CD4-positive, alpha-beta T cell (primary cell): ENCODE data around the gene TIMM50. TPM values are rescaled to one million over a fixed set of nuclear protein-coding genes. Genes with fewer than 3 reads are reported as not detected.

ENCODE experiments used
- ATAC-seq: fragments of 200-7000 bp; cut with Tn5 transposase; one replicate; pipeline ENCODE4 v1.10.0; 2022; ENCODE audit warnings: mild to moderate bottlenecking; ENCODE audit not compliant: poor library complexity
- CTCF ChIA-PET: fragments of 350-600 bp; sonication (Branson Sonifier 250); formaldehyde crosslinking; loops from one replicate; lab custom pipeline; 2021; ENCODE audit warnings: antibody characterized with exemption, inconsistent platforms; lab: Charles Lee
- POLR2A ChIA-PET: fragments of 350-600 bp; sonication (Branson Sonifier 250); formaldehyde crosslinking; loops from one replicate; lab custom pipeline; 2021; ENCODE audit warnings: antibody characterized with exemption, inconsistent platforms; lab: Charles Lee
- DNase-seq, 14 experiments: peaks; one replicate each; pipeline ENCODE4 v3.0.0-alpha.2; 2013 to 2020; ENCODE audit warnings: mixed read lengths in 2 of 14
- H3K27ac ChIP-seq, 2 donors: one replicate each; pipeline versions ENCODE4 v1.5.1 to v1.7.0; 2013; ENCODE audit warnings: low read length in 2 of 2, low read depth in 1 of 2, mild to moderate bottlenecking in 1 of 2
- H3K27me3 ChIP-seq, 2 experiments: 1 replicate in 1 of 2; 2 replicates in 1 of 2; pipeline versions ENCODE4 v1.6.1 to v1.7.0; 2013; ENCODE audit warnings: low read length in 2 of 2, control low read depth in 1 of 2, mild to moderate bottlenecking in 1 of 2, moderate library complexity in 1 of 2; ENCODE audit not compliant: insufficient read depth in 2 of 2, control insufficient read depth in 1 of 2
- H3K36me3 ChIP-seq: one replicate; pipeline ENCODE4 v1.6.1; 2013; ENCODE audit warnings: low read length, control low read depth; ENCODE audit not compliant: insufficient read depth
- H3K4me1 ChIP-seq: one replicate; pipeline ENCODE4 v1.6.1; 2013; ENCODE audit warnings: low read length, control low read depth; ENCODE audit not compliant: insufficient read depth
- H3K4me3 ChIP-seq: one replicate; pipeline ENCODE4 v1.5.1; 2013; ENCODE audit warnings: mild to moderate bottlenecking, low read length, moderate library complexity
- H3K9me3 ChIP-seq, 2 experiments: 1 replicate in 1 of 2; 2 replicates in 1 of 2; pipeline versions ENCODE4 v1.6.1 to v1.7.0; 2013; ENCODE audit warnings: low read length in 2 of 2, mild to moderate bottlenecking in 2 of 2, control low read depth in 1 of 2, moderate library complexity in 1 of 2; ENCODE audit not compliant: control insufficient read depth in 1 of 2, insufficient read depth in 1 of 2
- H3K27ac Mint-ChIP-seq: one replicate; pipeline ENCODE4 v1.8.0; 2020; ENCODE audit warnings: mixed read lengths
- H3K27me3 Mint-ChIP-seq: one replicate; pipeline ENCODE4 v1.8.0; 2021; ENCODE audit warnings: mixed read lengths
- H3K36me3 Mint-ChIP-seq: one replicate; pipeline ENCODE4 v1.8.0; 2021; ENCODE audit warnings: low read depth, mixed read lengths
- H3K4me1 Mint-ChIP-seq: one replicate; pipeline ENCODE4 v1.8.0; 2021; ENCODE audit warnings: low read depth, mixed read lengths
- H3K4me3 Mint-ChIP-seq: one replicate; pipeline ENCODE4 v1.8.0; 2020; ENCODE audit warnings: mild to moderate bottlenecking, mixed read lengths
- H3K9me3 Mint-ChIP-seq: one replicate; pipeline ENCODE4 v1.8.0; 2020; ENCODE audit warnings: mixed read lengths
- intact Hi-C, 2 experiments: fragments of 100-400 bp; cut with DNase I in 1 of 2; cut with micrococcal nuclease in 1 of 2; formaldehyde crosslinking; loops; one replicate each; pipeline versions ENCODE4 v1.15.1 to v1.9.0; 2023 to 2025; cut with DNase I, micrococcal nuclease
- total RNA-seq, 174 experiments: library from RNA in 2 of 174; stranded (reverse) in 2 of 174; gene quantifications; one replicate each; pipeline ENCODE4 v1.2.3 and lab custom pipeline; 2021 to 2026
- TF ChIP-seq, protein P1 (sequence below): fragments of 200-600 bp; IDR thresholded peaks from one replicate; pipeline ENCODE4 v1.8.0; 2022; ENCODE audit warnings: antibody characterized with exemption, mild to moderate bottlenecking

Gene TIMM50
- total RNA-seq, 2 experiments from 2014 or later, result 38.3 to 43.4 TPM

DNA sequence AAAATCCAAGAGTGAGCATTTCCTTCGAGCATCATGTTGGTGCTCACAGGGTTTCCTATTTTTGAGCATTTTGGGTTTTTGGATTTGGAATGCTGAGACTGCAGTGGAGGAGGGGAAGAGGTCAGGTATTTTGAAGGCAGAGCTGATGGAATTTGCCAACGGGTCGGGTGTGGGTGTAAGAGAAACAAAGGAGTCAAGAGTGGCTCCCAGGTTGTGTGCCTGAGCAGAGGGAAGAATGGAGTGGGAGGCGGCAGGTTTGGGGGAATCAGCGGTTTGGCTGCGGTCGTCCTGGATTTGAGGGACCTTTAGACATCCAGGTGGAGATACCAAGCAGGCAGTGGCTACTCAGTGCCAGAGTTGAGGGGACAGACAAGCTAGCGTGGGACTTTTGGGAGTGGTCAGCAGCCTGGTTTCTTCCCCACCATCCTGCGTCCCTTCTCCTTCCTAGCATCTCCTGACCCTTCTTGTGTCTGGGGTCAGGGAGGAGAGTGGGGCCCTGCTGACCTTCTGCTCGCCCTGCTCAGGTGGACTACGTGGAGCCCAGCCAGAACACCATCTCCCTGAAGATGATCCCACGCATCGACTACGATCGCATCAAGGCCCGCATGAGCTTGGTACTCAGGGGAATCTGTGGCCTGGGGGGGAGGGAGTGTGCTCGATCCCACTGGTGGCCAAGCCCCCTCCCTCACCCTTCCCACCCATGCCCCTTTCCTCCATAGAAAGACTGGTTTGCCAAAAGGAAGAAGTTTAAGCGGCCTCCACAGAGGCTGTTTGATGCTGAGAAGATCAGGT, 14.5 kb upstream of the TIMM50 start:
- Mint-ChIP-seq H3K27me3 (no peaks in the 10 kb centered on the region), H3K4me3 (no peak overlapping the region), H3K9me3 (no peaks in the 10 kb centered on the region), H3K4me1 (no peaks in the 10 kb centered on the region), H3K36me3 (peaks cover 88% of the 10 kb centered on the region), H3K27ac (no peak overlapping the region)
- intact Hi-C loops, result no loop called here
- ATAC-seq (no peak), DNase-seq (no peak)
- ChIA-PET POLR2A (interaction anchor here (1.2 kb wide), 1 partner anchor 30 kb away, joined by 4 read pairs; the partner anchor contains the start of gene RPS16), CTCF (no interaction called here)
- H3K36me3 ChIP-seq, result peaks cover 74% of the 10 kb centered on the region
- TF ChIP-seq, protein P1, sequence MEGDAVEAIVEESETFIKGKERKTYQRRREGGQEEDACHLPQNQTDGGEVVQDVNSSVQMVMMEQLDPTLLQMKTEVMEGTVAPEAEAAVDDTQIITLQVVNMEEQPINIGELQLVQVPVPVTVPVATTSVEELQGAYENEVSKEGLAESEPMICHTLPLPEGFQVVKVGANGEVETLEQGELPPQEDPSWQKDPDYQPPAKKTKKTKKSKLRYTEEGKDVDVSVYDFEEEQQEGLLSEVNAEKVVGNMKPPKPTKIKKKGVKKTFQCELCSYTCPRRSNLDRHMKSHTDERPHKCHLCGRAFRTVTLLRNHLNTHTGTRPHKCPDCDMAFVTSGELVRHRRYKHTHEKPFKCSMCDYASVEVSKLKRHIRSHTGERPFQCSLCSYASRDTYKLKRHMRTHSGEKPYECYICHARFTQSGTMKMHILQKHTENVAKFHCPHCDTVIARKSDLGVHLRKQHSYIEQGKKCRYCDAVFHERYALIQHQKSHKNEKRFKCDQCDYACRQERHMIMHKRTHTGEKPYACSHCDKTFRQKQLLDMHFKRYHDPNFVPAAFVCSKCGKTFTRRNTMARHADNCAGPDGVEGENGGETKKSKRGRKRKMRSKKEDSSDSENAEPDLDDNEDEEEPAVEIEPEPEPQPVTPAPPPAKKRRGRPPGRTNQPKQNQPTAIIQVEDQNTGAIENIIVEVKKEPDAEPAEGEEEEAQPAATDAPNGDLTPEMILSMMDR, result no peak
- H3K9me3 ChIP-seq, result no peaks in the 10 kb centered on the region
- no peak overlapping the region for H3K27ac ChIP-seq
- H3K4me3 ChIP-seq, result no peak overlapping the region
- no peaks in the 10 kb centered on the region for H3K4me1 ChIP-seq
- no peaks in the 10 kb centered on the region for H3K27me3 ChIP-seq

DNA sequence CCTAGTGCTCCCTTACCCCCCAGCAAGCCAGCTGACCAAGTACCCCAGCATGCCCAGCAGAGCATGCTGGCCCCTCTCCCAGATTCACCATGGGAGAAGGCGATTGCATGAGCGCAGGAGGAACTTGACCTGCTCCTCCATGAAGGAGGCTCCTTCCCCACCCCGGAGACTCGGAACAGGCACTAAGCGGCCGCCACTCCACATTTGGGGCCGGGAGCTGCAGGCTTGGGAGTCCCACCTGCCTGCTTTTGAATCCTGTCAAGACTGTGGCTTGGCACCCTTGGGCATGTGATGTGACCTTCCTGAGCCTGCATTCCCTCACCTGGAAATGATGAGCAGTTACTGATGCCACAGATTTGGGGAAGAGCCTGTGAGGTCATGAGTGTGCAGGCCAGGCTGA, 12.7 kb upstream of the TIMM50 start:
- no peak for ATAC-seq
- Mint-ChIP-seq H3K4me3 (no peak overlapping the region), H3K36me3 (peaks cover 90% of the 10 kb centered on the region), H3K27ac (no peak overlapping the region), H3K4me1 (no peaks in the 10 kb centered on the region), H3K9me3 (no peaks in the 10 kb centered on the region), H3K27me3 (no peaks in the 10 kb centered on the region)
- no peak overlapping the region for H3K27ac ChIP-seq
- no peaks in the 10 kb centered on the region for H3K9me3 ChIP-seq
- no peak overlapping the region for H3K4me3 ChIP-seq
- no peaks in the 10 kb centered on the region for H3K27me3 ChIP-seq
- H3K4me1 ChIP-seq, result no peaks in the 10 kb centered on the region
- TF ChIP-seq, protein P1, result no peak
- intact Hi-C loops, result no loop called here
- peaks cover 90% of the 10 kb centered on the region for H3K36me3 ChIP-seq
- ChIA-PET POLR2A (no interaction called here), CTCF (no interaction called here)
- no peak for DNase-seq

DNA sequence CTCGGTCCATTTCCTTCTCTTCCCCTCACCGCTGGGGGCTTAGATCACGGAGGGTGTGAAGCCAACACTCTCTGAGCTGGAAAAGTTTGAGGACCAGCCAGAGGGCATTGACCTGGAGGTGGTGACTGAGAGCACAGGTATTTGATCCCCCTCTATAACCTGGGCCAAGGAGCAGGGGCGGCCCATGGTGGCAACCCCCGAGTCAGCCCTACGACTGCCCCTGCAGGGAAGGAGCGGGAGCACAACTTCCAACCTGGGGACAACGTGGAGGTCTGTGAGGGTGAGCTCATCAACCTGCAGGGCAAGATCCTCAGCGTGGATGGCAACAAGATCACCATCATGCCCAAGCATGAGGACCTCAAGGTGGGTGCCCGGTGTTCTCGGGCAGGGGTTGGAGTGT, 11.6 kb upstream of the TIMM50 start:
- intact Hi-C loops, result no loop called here
- Mint-ChIP-seq H3K27me3 (no peaks in the 10 kb centered on the region), H3K4me1 (no peaks in the 10 kb centered on the region), H3K27ac (peak overlapping the region; percentile 36), H3K9me3 (no peaks in the 10 kb centered on the region), H3K36me3 (peaks cover 87% of the 10 kb centered on the region), H3K4me3 (no peak overlapping the region)
- Histone ChIP-seq H3K36me3 (peaks cover 100% of the 10 kb centered on the region), H3K27ac (no peak overlapping the region), H3K4me3 (no peak overlapping the region), H3K4me1 (no peaks in the 10 kb centered on the region), H3K9me3 (no peaks in the 10 kb centered on the region), H3K27me3 (no peaks in the 10 kb centered on the region)
- ATAC-seq (no peak), DNase-seq (no peak)
- POLR2A ChIA-PET, result no interaction called here
- CTCF ChIA-PET, result no interaction called here
- TF ChIP-seq, protein P1, result no peak
